BLaER1 (cell line): Measurements from ENCODE around the gene LRRC58.
"Not testable (repeated sequence)": the region's sequence is repeated elsewhere in the genome, so short reads cannot be mapped to it uniquely, and the experiment has no call there.

Source experiments
- H3K27ac ChIP-seq: shearing (Covaris generic); formaldehyde crosslinking; 2 replicates; pipeline ENCODE4 v1.8.1; 2022
- H3K27me3 ChIP-seq: shearing (Covaris generic); formaldehyde crosslinking; 2 replicates; pipeline ENCODE4 v1.8.1; 2022
- H3K36me3 ChIP-seq: shearing (Covaris generic); formaldehyde crosslinking; 2 replicates; pipeline ENCODE4 v1.8.1; 2022
- H3K4me1 ChIP-seq: shearing (Covaris generic); formaldehyde crosslinking; 2 replicates; pipeline ENCODE4 v1.8.1; 2022
- H3K4me2 ChIP-seq: shearing (Covaris generic); formaldehyde crosslinking; 2 replicates; pipeline ENCODE4 v1.8.1; 2022
- H3K4me3 ChIP-seq: shearing (Covaris generic); formaldehyde crosslinking; 2 replicates; pipeline ENCODE4 v1.8.1; 2022
- H3K9ac ChIP-seq: shearing (Covaris generic); formaldehyde crosslinking; 2 replicates; pipeline ENCODE4 v1.8.1; 2022
- H3K9me3 ChIP-seq: shearing (Covaris generic); formaldehyde crosslinking; 2 replicates; pipeline ENCODE4 v1.8.1; 2022
- H4K20me1 ChIP-seq: shearing (Covaris generic); formaldehyde crosslinking; 2 replicates; pipeline ENCODE4 v1.8.1; 2022
- Cebpa-rat ChIP-seq: shearing (Covaris generic); IDR thresholded peaks from 2 replicates; pipeline ENCODE4 v1.8.1; 2022

The LRRC58 gene

GRCh38 chr3:120344349-120344748 lies 4.8 kb downstream of the LRRC58 start:
- H3K36me3 ChIP-seq, result peaks cover 71% of the 10 kb centered on the region
- H3K9ac ChIP-seq, result no peak overlapping the region
- H3K27ac ChIP-seq, result no peak overlapping the region

GRCh38 chr3:120341658-120342346 lies 7.4 kb downstream of the LRRC58 start:
- Histone ChIP-seq H4K20me1 (peaks cover 78% of the 10 kb centered on the region), H3K4me2 (no peak overlapping the region), H3K9me3 (peaks cover 64% of the 10 kb centered on the region), H3K4me3 (peak overlapping the region; percentile 42), H3K27me3 (no peaks in the 10 kb centered on the region), H3K9ac (no peak overlapping the region), H3K4me1 (peaks cover 25% of the 10 kb centered on the region), H3K27ac (no peak overlapping the region), H3K36me3 (peaks cover 89% of the 10 kb centered on the region)
- TF ChIP-seq Cebpa-rat, result no peak

More at GRCh38 chr3:120344349-120344748, 4.8 kb downstream of the LRRC58 start:
- no peak overlapping the region for H3K4me3 ChIP-seq
- TF ChIP-seq Cebpa-rat, result no peak
- H3K4me1 ChIP-seq, result peaks cover 37% of the 10 kb centered on the region
- no peaks in the 10 kb centered on the region for H3K27me3 ChIP-seq
- peaks cover 49% of the 10 kb centered on the region for H3K9me3 ChIP-seq
- no peak overlapping the region for H3K4me2 ChIP-seq
- H4K20me1 ChIP-seq, result peaks cover 72% of the 10 kb centered on the region

- no peak overlapping the region for H3K9ac ChIP-seq
- H3K4me1 ChIP-seq, result peaks cover under 1% of the 10 kb centered on the region; the same call in 1 of the 2 replicates
- no peak overlapping the region for H3K4me2 ChIP-seq
- no peak for TF ChIP-seq Cebpa-rat
- H3K4me3 ChIP-seq, result no peak overlapping the region
- peaks cover 89% of the 10 kb centered on the region for H3K36me3 ChIP-seq
- peaks cover 64% of the 10 kb centered on the region for H3K9me3 ChIP-seq
- H3K27me3 ChIP-seq, result no peaks in the 10 kb centered on the region
- H3K27ac ChIP-seq, result no peak overlapping the region
- peaks cover 76% of the 10 kb centered on the region for H4K20me1 ChIP-seq
Measured at GRCh38 chr3:120339362-120339761, 9.8 kb downstream of the LRRC58 start.

GRCh38 chr3:120338517-120338916 lies 10.6 kb downstream of the LRRC58 start:
- Histone ChIP-seq H3K4me3 (no peak overlapping the region), H3K27ac (no peak overlapping the region), H3K9me3 (peaks cover 58% of the 10 kb centered on the region), H3K9ac (no peak overlapping the region), H3K4me1 (no peaks in the 10 kb centered on the region), H3K4me2 (no peak overlapping the region), H3K27me3 (no peaks in the 10 kb centered on the region), H3K36me3 (peaks cover 88% of the 10 kb centered on the region), H4K20me1 (peaks cover 67% of the 10 kb centered on the region)
- no peak for TF ChIP-seq Cebpa-rat

- Histone ChIP-seq H3K27ac (no peak overlapping the region), H3K27me3 (no peaks in the 10 kb centered on the region), H3K4me1 (no peaks in the 10 kb centered on the region), H3K36me3 (peaks cover 79% of the 10 kb centered on the region), H3K4me2 (no peak overlapping the region), H4K20me1 (peaks cover 31% of the 10 kb centered on the region), H3K4me3 (no peak overlapping the region), H3K9me3 (peaks cover 1% of the 10 kb centered on the region), H3K9ac (no peak overlapping the region)
- TF ChIP-seq Cebpa-rat, result no peak
Measured at GRCh38 chr3:120332646-120333045, 16.5 kb downstream of the LRRC58 start.

GRCh38 chr3:120331076-120331475 lies 18.1 kb downstream of the LRRC58 start:
- Histone ChIP-seq H4K20me1 (peaks cover 15% of the 10 kb centered on the region), H3K27ac (no peak overlapping the region), H3K27me3 (no peaks in the 10 kb centered on the region), H3K4me1 (no peaks in the 10 kb centered on the region), H3K4me3 (no peak overlapping the region), H3K9me3 (no peaks in the 10 kb centered on the region), H3K9ac (no peak overlapping the region), H3K36me3 (peaks cover 80% of the 10 kb centered on the region), H3K4me2 (no peak overlapping the region)
- TF ChIP-seq Cebpa-rat, result no peak

GRCh38 chr3:120326784-120327183 lies 22.4 kb downstream of the LRRC58 start:
- TF ChIP-seq Cebpa-rat, result no peak
- H3K9me3 ChIP-seq, result no peaks in the 10 kb centered on the region; the same call in 1 of the 2 replicates
- no peak overlapping the region for H3K4me2 ChIP-seq
- H3K36me3 ChIP-seq, result peaks cover 71% of the 10 kb centered on the region
- no peaks in the 10 kb centered on the region for H4K20me1 ChIP-seq
- H3K4me3 ChIP-seq, result no peak overlapping the region
- H3K4me1 ChIP-seq, result peaks cover 7% of the 10 kb centered on the region; the same call in 1 of the 2 replicates
- no peak overlapping the region for H3K27ac ChIP-seq
- no peaks in the 10 kb centered on the region for H3K27me3 ChIP-seq
- no peak overlapping the region for H3K9ac ChIP-seq

- TF ChIP-seq Cebpa-rat, result no peak
- Histone ChIP-seq H3K27me3 (no peaks in the 10 kb centered on the region), H3K4me2 (no peak overlapping the region), H3K9ac (no peak overlapping the region), H3K9me3 (peaks cover 5% of the 10 kb centered on the region), H3K27ac (no peak overlapping the region), H3K4me1 (peaks cover 7% of the 10 kb centered on the region; the same call in 1 of the 2 replicates), H3K4me3 (no peak overlapping the region), H4K20me1 (no peaks in the 10 kb centered on the region), H3K36me3 (peaks cover 56% of the 10 kb centered on the region)
Measured at GRCh38 chr3:120324190-120324589, 25.0 kb downstream of the LRRC58 start.

- not testable (repeated sequence) for H3K9me3 ChIP-seq, H3K9ac ChIP-seq, H3K4me2 ChIP-seq, H3K27me3 ChIP-seq, H3K4me1 ChIP-seq, H4K20me1 ChIP-seq, H3K27ac ChIP-seq, H3K4me3 ChIP-seq
- H3K36me3 ChIP-seq, result peaks cover 52% of the 10 kb centered on the region
Measured at GRCh38 chr3:120323761-120324160, 25.4 kb downstream of the LRRC58 start.

GRCh38 chr3:120311863-120312794 lies 37.0 kb downstream of the LRRC58 start:
- Histone ChIP-seq H3K9me3 (peaks cover 44% of the 10 kb centered on the region), H3K9ac (no peak overlapping the region), H3K27ac (no peak overlapping the region), H3K4me1 (no peaks in the 10 kb centered on the region), H3K36me3 (peaks cover 16% of the 10 kb centered on the region), H3K4me2 (no peak overlapping the region), H3K27me3 (no peaks in the 10 kb centered on the region), H4K20me1 (no peaks in the 10 kb centered on the region), H3K4me3 (no peak overlapping the region)
- no peak for TF ChIP-seq Cebpa-rat
